CD4-positive, alpha-beta T cell (primary cell): ENCODE measurements around the gene GLIS1. TPM values are rescaled to one million over a fixed set of nuclear protein-coding genes. Genes with fewer than 3 reads are reported as not detected.

Experiments used
- ATAC-seq: fragments of 200-7000 bp; cut with Tn5 transposase; one replicate; pipeline ENCODE4 v1.10.0; 2022; ENCODE audit warnings: mild to moderate bottlenecking; ENCODE audit not compliant: poor library complexity
- CTCF ChIA-PET: fragments of 350-600 bp; sonication (Branson Sonifier 250); formaldehyde crosslinking; loops from one replicate; lab custom pipeline; 2021; ENCODE audit warnings: antibody characterized with exemption, inconsistent platforms; lab: Charles Lee
- POLR2A ChIA-PET: fragments of 350-600 bp; sonication (Branson Sonifier 250); formaldehyde crosslinking; loops from one replicate; lab custom pipeline; 2021; ENCODE audit warnings: antibody characterized with exemption, inconsistent platforms; lab: Charles Lee
- DNase-seq, 14 experiments: peaks; one replicate each; pipeline ENCODE4 v3.0.0-alpha.2; 2013 to 2020; ENCODE audit warnings: mixed read lengths in 2 of 14
- H3K27ac ChIP-seq, 2 donors: one replicate each; pipeline versions ENCODE4 v1.5.1 to v1.7.0; 2013; ENCODE audit warnings: low read length in 2 of 2, low read depth in 1 of 2, mild to moderate bottlenecking in 1 of 2
- H3K27me3 ChIP-seq, 2 experiments: 1 replicate in 1 of 2; 2 replicates in 1 of 2; pipeline versions ENCODE4 v1.6.1 to v1.7.0; 2013; ENCODE audit warnings: low read length in 2 of 2, control low read depth in 1 of 2, mild to moderate bottlenecking in 1 of 2, moderate library complexity in 1 of 2; ENCODE audit not compliant: insufficient read depth in 2 of 2, control insufficient read depth in 1 of 2
- H3K36me3 ChIP-seq: one replicate; pipeline ENCODE4 v1.6.1; 2013; ENCODE audit warnings: low read length, control low read depth; ENCODE audit not compliant: insufficient read depth
- H3K4me1 ChIP-seq: one replicate; pipeline ENCODE4 v1.6.1; 2013; ENCODE audit warnings: low read length, control low read depth; ENCODE audit not compliant: insufficient read depth
- H3K4me3 ChIP-seq: one replicate; pipeline ENCODE4 v1.5.1; 2013; ENCODE audit warnings: mild to moderate bottlenecking, low read length, moderate library complexity
- H3K9me3 ChIP-seq, 2 experiments: 1 replicate in 1 of 2; 2 replicates in 1 of 2; pipeline versions ENCODE4 v1.6.1 to v1.7.0; 2013; ENCODE audit warnings: low read length in 2 of 2, mild to moderate bottlenecking in 2 of 2, control low read depth in 1 of 2, moderate library complexity in 1 of 2; ENCODE audit not compliant: control insufficient read depth in 1 of 2, insufficient read depth in 1 of 2
- H3K27ac Mint-ChIP-seq: one replicate; pipeline ENCODE4 v1.8.0; 2020; ENCODE audit warnings: mixed read lengths
- H3K27me3 Mint-ChIP-seq: one replicate; pipeline ENCODE4 v1.8.0; 2021; ENCODE audit warnings: mixed read lengths
- H3K36me3 Mint-ChIP-seq: one replicate; pipeline ENCODE4 v1.8.0; 2021; ENCODE audit warnings: low read depth, mixed read lengths
- H3K4me1 Mint-ChIP-seq: one replicate; pipeline ENCODE4 v1.8.0; 2021; ENCODE audit warnings: low read depth, mixed read lengths
- H3K4me3 Mint-ChIP-seq: one replicate; pipeline ENCODE4 v1.8.0; 2020; ENCODE audit warnings: mild to moderate bottlenecking, mixed read lengths
- H3K9me3 Mint-ChIP-seq: one replicate; pipeline ENCODE4 v1.8.0; 2020; ENCODE audit warnings: mixed read lengths
- CTCF ChIP-seq: fragments of 200-600 bp; IDR thresholded peaks from one replicate; pipeline ENCODE4 v1.8.0; 2022; ENCODE audit warnings: antibody characterized with exemption, mild to moderate bottlenecking
- intact Hi-C, 2 experiments: fragments of 100-400 bp; cut with DNase I in 1 of 2; cut with micrococcal nuclease in 1 of 2; formaldehyde crosslinking; loops; one replicate each; pipeline versions ENCODE4 v1.15.1 to v1.9.0; 2023 to 2025; cut with DNase I, micrococcal nuclease
- total RNA-seq, 174 experiments: library from RNA in 2 of 174; stranded (reverse) in 2 of 174; gene quantifications; one replicate each; pipeline ENCODE4 v1.2.3 and lab custom pipeline; 2021 to 2026

Gene GLIS1
- total RNA-seq, 2 experiments from 2014 or later: not detected

- no peaks in the 10 kb centered on the region for H3K4me1 Mint-ChIP-seq
- H3K4me3 Mint-ChIP-seq: no peak overlapping the region
- H3K9me3 Mint-ChIP-seq: no peaks in the 10 kb centered on the region
- POLR2A ChIA-PET: no interaction called here
- no peak overlapping the region for H3K4me3 ChIP-seq
- intact Hi-C loops: no loop called here
- DNase-seq (no peak), ATAC-seq (no peak)
- no peak overlapping the region for H3K27ac Mint-ChIP-seq
- no peaks in the 10 kb centered on the region for H3K9me3 ChIP-seq
- H3K27me3 Mint-ChIP-seq: no peaks in the 10 kb centered on the region
- no peak for TF ChIP-seq CTCF
- H3K27ac ChIP-seq: no peak overlapping the region
- H3K27me3 ChIP-seq: peaks cover 0 to 2% of the 10 kb centered on the region in 2 experiments
- no peaks in the 10 kb centered on the region for H3K4me1 ChIP-seq
- H3K36me3 Mint-ChIP-seq: no peaks in the 10 kb centered on the region
- H3K36me3 ChIP-seq: no peaks in the 10 kb centered on the region
- CTCF ChIA-PET: no interaction called here
These were observed 82.0 kb downstream of the GLIS1 start for GRCh38 chr1:53656747-53657530.

- Histone ChIP-seq H3K4me3 (no peak overlapping the region), H3K36me3 (no peaks in the 10 kb centered on the region), H3K27me3 (peaks cover 0 to 2% of the 10 kb centered on the region in 2 experiments), H3K9me3 (no peaks in the 10 kb centered on the region), H3K4me1 (no peaks in the 10 kb centered on the region), H3K27ac (no peak overlapping the region)
- Mint-ChIP-seq H3K4me3 (no peak overlapping the region), H3K27ac (no peak overlapping the region), H3K4me1 (no peaks in the 10 kb centered on the region), H3K27me3 (no peaks in the 10 kb centered on the region), H3K36me3 (no peaks in the 10 kb centered on the region), H3K9me3 (no peaks in the 10 kb centered on the region)
- ATAC-seq (no peak), DNase-seq (no peak)
- intact Hi-C loops: no loop called here
- TF ChIP-seq CTCF: no peak
- ChIA-PET CTCF (no interaction called here), POLR2A (no interaction called here)
These were observed 82.8 kb downstream of the GLIS1 start for GRCh38 chr1:53655931-53656746.

- DNase-seq: no peak
- H3K4me1 Mint-ChIP-seq: no peaks in the 10 kb centered on the region
These were observed 84.5 kb downstream of the GLIS1 start for GRCh38 chr1:53654216-53655210.

More at GRCh38 chr1:53654216-53655210, 84.5 kb downstream of the GLIS1 start:
- Mint-ChIP-seq H3K27me3 (no peaks in the 10 kb centered on the region), H3K4me3 (no peak overlapping the region), H3K9me3 (no peaks in the 10 kb centered on the region), H3K36me3 (no peaks in the 10 kb centered on the region), H3K27ac (no peak overlapping the region)
- ChIA-PET POLR2A (no interaction called here), CTCF (no interaction called here)
- H3K4me1 ChIP-seq: no peaks in the 10 kb centered on the region
- H3K36me3 ChIP-seq: no peaks in the 10 kb centered on the region
- no peak overlapping the region for H3K27ac ChIP-seq
- intact Hi-C loops: no loop called here
- no peak for ATAC-seq
- H3K27me3 ChIP-seq: peaks cover 0 to 2% of the 10 kb centered on the region in 2 experiments
- H3K9me3 ChIP-seq: no peaks in the 10 kb centered on the region
- TF ChIP-seq CTCF: no peak
- H3K4me3 ChIP-seq: no peak overlapping the region
